ENCODE measurements around the gene PLPP3. TPM values are rescaled to one million over a fixed set of nuclear protein-coding genes. Genes with fewer than 3 reads are reported as not detected.
A peak's percentile ranks its signal among the peaks of the same experiment; 100 is the strongest.

The PLPP3 gene
- total and polyA plus RNA-seq, 2 donors (not counting 1 experiment from before 2014, with no cell fraction given) = 343 to 465 TPM

DNA sequence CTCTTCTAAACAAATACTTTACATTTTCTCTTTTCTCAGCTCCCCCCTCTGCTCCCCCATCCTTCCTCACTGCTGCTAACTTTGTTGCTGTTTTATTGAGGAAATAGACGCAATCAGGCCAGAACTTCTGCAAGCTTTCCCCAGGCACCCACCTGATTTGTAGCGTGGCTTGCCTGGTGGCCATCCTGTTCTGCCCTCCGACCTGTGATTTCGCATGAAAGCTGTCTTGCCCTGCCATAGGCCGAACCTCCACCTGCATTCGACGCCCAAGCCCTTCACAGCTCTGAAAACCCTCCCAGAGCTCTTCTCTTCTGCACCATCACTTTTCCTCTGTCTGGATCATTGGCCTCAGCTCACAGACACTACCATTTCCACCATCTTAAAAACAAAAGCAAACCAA, 100.6 kb downstream of the PLPP3 start:
- no peaks in the 10 kb centered on the region for H4K20me1 ChIP-seq (ENCODE audit: control insufficient read depth, extremely low read depth, insufficient read depth, low read length)
- H3K27ac ChIP-seq (ENCODE audit: insufficient read depth, low read length) = no peak overlapping the region
- H3K36me3 ChIP-seq (ENCODE audit: control insufficient read depth, insufficient read depth, low read length) = no peaks in the 10 kb centered on the region
- no peaks in the 10 kb centered on the region for H3K79me2 ChIP-seq (ENCODE audit: control insufficient read depth, insufficient read depth, low read length)
- no peaks in the 10 kb centered on the region for H3K27me3 ChIP-seq (ENCODE audit: control insufficient read depth, insufficient read depth, low read length)
- H3K9ac ChIP-seq (ENCODE audit: insufficient read depth, low read length) = no peak overlapping the region
- no peak overlapping the region for H2AFZ ChIP-seq (ENCODE audit: low read length)
- H3K4me2 ChIP-seq (ENCODE audit: extremely low read depth, insufficient read depth, low read length) = no peak overlapping the region
- no peak overlapping the region for H3K4me3 ChIP-seq (replicated peaks in 1 of 4; ENCODE audit: control extremely low read depth in 1 of 4, insufficient read depth in 1 of 4, low read depth in 3 of 4, low read length in 4 of 4)
- DNase-seq (ENCODE audit: low read depth in 2 of 2) = no peak
- TF ChIP-seq EZH2 (IDR thresholded peaks at IDR 0.05; ENCODE audit: low read length, missing control alignments) = no peak
- TF ChIP-seq, protein P1, sequence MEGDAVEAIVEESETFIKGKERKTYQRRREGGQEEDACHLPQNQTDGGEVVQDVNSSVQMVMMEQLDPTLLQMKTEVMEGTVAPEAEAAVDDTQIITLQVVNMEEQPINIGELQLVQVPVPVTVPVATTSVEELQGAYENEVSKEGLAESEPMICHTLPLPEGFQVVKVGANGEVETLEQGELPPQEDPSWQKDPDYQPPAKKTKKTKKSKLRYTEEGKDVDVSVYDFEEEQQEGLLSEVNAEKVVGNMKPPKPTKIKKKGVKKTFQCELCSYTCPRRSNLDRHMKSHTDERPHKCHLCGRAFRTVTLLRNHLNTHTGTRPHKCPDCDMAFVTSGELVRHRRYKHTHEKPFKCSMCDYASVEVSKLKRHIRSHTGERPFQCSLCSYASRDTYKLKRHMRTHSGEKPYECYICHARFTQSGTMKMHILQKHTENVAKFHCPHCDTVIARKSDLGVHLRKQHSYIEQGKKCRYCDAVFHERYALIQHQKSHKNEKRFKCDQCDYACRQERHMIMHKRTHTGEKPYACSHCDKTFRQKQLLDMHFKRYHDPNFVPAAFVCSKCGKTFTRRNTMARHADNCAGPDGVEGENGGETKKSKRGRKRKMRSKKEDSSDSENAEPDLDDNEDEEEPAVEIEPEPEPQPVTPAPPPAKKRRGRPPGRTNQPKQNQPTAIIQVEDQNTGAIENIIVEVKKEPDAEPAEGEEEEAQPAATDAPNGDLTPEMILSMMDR (conservative IDR thresholded peaks at IDR 0.05 in 1 of 2, IDR thresholded peaks at IDR 0.05 in 1 of 2; ENCODE audit: low read depth in 1 of 2, low read length in 2 of 2) = no peak
- no peaks in the 10 kb centered on the region for H3K9me3 ChIP-seq (ENCODE audit: control insufficient read depth, insufficient read depth, low read depth, low read length)
- H3K4me1 ChIP-seq (ENCODE audit: control insufficient read depth, extremely low read depth, insufficient read depth, low read length) = peaks cover 5% of the 10 kb centered on the region

DNA sequence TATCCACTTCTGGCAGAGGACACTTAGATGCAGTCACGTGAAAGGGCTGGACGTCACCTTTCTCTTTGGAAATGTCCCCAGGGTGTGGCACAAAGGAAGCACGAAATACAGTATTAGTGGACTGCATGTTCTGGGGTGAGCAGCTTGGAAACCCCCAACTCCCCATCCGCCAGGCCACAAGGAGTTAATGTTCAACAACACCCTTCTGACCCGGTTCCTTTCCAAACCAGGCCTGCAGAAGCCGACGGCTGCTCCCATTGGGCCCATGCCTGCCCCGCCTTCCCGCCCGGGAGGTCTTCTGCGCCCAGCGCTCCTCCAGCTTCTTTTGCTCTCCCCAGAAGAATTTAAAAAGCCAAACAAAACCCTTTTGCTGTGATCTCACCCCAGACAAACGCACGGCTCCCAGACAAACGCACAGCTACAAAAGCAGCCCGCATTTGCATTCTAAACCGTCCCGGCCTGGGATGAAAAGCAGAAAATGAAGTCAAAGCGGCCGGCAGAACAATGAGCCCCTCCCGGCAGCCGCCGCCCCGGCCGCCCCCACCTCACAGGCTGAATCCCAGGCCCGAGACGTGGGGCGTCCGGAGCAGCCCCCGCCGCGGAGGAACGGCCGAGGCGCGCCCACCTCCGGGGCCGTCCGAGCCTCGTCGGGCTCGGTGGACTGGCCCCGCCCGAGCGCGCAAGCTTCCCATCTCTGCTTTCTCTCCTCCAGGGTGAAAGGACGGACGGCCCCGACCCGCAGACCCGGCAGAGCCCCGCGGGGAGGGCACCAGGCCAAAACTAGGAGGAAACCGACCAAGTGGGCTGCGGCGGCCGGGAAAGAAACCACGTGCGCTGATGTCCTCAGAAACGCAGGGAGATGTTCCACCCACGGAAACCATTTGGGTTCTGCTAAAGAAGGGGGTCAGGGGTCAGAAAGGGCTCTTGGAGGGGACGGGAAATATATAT, 101.9 kb downstream of the PLPP3 start:
- H3K9ac ChIP-seq (ENCODE audit: insufficient read depth, low read length) = peak overlapping the region; percentile 35
- H3K4me2 ChIP-seq (ENCODE audit: extremely low read depth, insufficient read depth, low read length) = peak overlapping the region; percentile 39
- peak overlapping the region; percentile 26 to 60 (median 50) for H3K4me3 ChIP-seq (replicated peaks in 1 of 4; ENCODE audit: control extremely low read depth in 1 of 4, insufficient read depth in 1 of 4, low read depth in 3 of 4, low read length in 4 of 4)
- H3K9me3 ChIP-seq (ENCODE audit: control insufficient read depth, insufficient read depth, low read depth, low read length) = no peaks in the 10 kb centered on the region
- H2AFZ ChIP-seq (ENCODE audit: low read length) = no peak overlapping the region
- DNase-seq (ENCODE audit: low read depth in 2 of 2) = peak; percentile 63 to 76
- H3K79me2 ChIP-seq (ENCODE audit: control insufficient read depth, insufficient read depth, low read length) = no peaks in the 10 kb centered on the region
- H3K27ac ChIP-seq (ENCODE audit: insufficient read depth, low read length) = peak overlapping the region; percentile 9
- TF ChIP-seq, protein P1 (conservative IDR thresholded peaks at IDR 0.05 in 1 of 2, IDR thresholded peaks at IDR 0.05 in 1 of 2; ENCODE audit: low read depth in 1 of 2, low read length in 2 of 2) = no peak
- TF ChIP-seq EZH2 (IDR thresholded peaks at IDR 0.05; ENCODE audit: low read length, missing control alignments) = no peak
- peaks cover 8% of the 10 kb centered on the region for H3K4me1 ChIP-seq (ENCODE audit: control insufficient read depth, extremely low read depth, insufficient read depth, low read length)
- H3K27me3 ChIP-seq (ENCODE audit: control insufficient read depth, insufficient read depth, low read length) = no peaks in the 10 kb centered on the region
- H4K20me1 ChIP-seq (ENCODE audit: control insufficient read depth, extremely low read depth, insufficient read depth, low read length) = no peaks in the 10 kb centered on the region
- no peaks in the 10 kb centered on the region for H3K36me3 ChIP-seq (ENCODE audit: control insufficient read depth, insufficient read depth, low read length)

DNA sequence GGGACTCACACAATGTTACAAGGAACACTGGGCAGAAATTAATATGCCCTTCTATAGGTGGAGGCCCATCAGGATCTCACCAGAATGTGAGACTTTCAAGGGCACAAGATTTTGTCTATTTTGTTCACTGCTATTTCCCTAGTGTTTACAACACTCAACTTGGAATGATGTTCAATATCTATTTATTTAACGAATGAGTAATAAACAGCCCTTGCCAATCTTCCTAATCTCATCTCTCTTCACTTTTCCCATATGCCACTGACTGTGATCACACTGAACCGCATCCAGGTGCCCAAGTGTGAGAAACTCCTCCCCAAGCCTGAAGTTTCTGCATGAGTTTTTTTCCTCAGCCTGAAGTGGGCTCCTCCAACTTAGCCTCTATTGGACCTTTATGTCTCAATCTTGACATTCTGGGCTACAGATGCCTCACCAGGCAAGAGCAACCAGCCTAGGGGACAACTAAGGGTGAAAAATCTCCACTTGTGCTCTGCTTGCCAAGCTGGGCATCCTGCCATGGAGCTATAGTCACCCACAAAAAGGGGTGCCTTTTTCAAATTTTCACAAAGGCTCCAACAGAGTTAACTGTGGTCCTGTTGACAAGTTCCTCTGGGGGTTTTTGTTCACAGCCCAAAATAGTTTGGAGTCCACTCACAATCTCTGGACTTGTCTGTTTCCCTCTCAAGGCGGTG, 105.6 kb downstream of the PLPP3 start:
- Histone ChIP-seq H4K20me1 (ENCODE audit: control insufficient read depth, extremely low read depth, insufficient read depth, low read length) (no peaks in the 10 kb centered on the region), H2AFZ (ENCODE audit: low read length) (no peak overlapping the region), H3K36me3 (ENCODE audit: control insufficient read depth, insufficient read depth, low read length) (no peaks in the 10 kb centered on the region), H3K4me3 (replicated peaks in 1 of 4; ENCODE audit: control extremely low read depth in 1 of 4, insufficient read depth in 1 of 4, low read depth in 3 of 4, low read length in 4 of 4) (no peak overlapping the region), H3K79me2 (ENCODE audit: control insufficient read depth, insufficient read depth, low read length) (no peaks in the 10 kb centered on the region), H3K27me3 (ENCODE audit: control insufficient read depth, insufficient read depth, low read length) (no peaks in the 10 kb centered on the region), H3K4me2 (ENCODE audit: extremely low read depth, insufficient read depth, low read length) (no peak overlapping the region), H3K27ac (ENCODE audit: insufficient read depth, low read length) (no peak overlapping the region), H3K4me1 (ENCODE audit: control insufficient read depth, extremely low read depth, insufficient read depth, low read length) (peaks cover 10% of the 10 kb centered on the region), H3K9me3 (ENCODE audit: control insufficient read depth, insufficient read depth, low read depth, low read length) (no peaks in the 10 kb centered on the region), H3K9ac (ENCODE audit: insufficient read depth, low read length) (no peak overlapping the region)
- TF ChIP-seq, protein P1 (conservative IDR thresholded peaks at IDR 0.05 in 1 of 2, IDR thresholded peaks at IDR 0.05 in 1 of 2; ENCODE audit: low read depth in 1 of 2, low read length in 2 of 2) = no peak
- TF ChIP-seq EZH2 (IDR thresholded peaks at IDR 0.05; ENCODE audit: low read length, missing control alignments) = no peak
- DNase-seq (ENCODE audit: low read depth in 2 of 2) = peak in 1 of 2 donors; percentile 25

Data from fibroblast of lung (primary cell).